HG03565 (cell line): ENCODE results near the gene SACM1L.
"Not testable (repeated sequence)": the region's sequence is repeated elsewhere in the genome, so short reads cannot be mapped to it uniquely, and the experiment has no call there.

Experiments used
- ATAC-seq: cut with Tn5 transposase; IDR thresholded peaks from one replicate; pipeline ENCODE4 v1.9.1; 2021; ENCODE audit warnings: mild to moderate bottlenecking, moderate library complexity; ENCODE audit not compliant: unreplicated experiment

The SACM1L gene

DNA sequence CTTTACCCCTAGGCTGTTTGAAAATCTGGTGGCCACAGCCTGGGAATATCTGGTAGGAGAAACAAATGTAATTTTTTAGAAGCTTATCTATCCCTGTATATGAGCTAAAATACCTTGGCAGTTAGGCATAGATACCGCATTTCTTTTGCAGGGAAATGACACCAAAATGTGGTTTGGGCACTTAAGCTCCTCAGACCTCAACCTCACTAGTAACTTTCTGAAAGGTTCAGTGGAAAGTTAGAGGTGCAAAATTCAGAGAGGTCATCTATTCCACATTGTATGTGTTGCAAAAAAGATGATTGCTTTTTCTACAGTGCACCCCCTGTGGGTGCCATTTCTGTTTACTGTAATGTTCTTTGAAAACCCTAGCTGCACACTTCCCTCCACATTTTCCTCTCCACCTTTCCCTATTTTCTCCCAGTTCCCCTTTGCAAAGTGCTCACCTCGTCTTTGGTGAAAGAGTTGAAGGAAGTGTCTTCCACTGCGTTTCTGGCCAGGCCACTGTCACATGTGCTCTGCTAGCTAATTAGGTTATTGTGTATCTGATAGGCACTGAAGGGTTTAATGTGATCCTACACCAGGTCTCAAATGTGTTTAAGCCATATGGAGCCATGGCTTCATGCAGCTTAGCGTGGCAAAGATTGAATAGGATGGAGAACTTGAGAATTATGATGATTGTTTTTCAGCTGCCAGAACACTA is 1.3 kb downstream of the SACM1L start:
- no peak for ATAC-seq

DNA sequence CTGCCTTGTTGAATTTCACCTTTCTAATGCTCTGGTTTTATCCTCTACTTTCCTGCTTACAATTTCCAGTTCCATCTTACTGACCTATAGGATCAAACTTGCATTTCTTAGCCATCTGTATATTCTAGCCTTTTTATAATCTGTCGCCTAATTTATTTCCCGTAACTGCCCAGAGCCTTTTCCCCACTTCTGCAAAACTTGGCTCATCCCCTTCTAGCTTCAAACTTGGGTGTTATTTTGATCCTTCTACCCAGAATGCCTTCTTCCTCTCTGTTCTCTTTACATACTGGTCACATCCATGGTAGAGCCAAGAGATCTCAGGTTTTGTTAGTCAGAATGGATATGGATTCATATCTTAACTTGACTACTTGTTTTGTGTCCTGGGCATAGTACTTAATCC is 2.6 kb downstream of the SACM1L start:
- ATAC-seq = no peak

- ATAC-seq = no peak
Observed at GRCh38 chr3:45692866-45693265, 3.7 kb downstream of the SACM1L start.

- peak; percentile 27 for ATAC-seq
Observed at GRCh38 chr3:45693941-45694521, 4.8 kb downstream of the SACM1L start.

- not testable (repeated sequence) for ATAC-seq
Observed at GRCh38 chr3:45695166-45695565, 6.0 kb downstream of the SACM1L start.

DNA sequence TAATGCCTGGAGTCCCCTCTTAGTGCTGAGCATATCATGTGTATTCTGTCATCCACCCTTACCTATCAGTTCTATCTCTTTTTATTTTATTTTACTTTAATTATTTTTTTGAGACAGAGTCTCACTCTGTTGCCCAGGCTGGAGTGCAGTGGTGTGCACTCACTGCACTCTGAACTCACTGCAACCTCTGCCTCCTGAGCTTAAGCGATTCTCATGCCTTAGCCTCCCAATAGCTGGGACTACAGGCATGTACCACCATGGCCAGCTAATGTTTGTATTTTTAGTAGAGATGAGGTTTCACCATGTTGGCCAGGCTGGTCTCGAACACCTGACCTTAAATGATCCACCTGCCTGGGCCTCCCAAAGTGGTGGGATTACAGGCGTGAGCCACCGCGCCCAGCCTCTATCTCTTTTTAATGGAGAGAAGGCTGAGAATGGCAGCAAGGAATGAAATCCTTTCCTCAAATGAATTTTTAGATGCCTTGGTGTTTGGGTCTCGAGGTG is 11.4 kb downstream of the SACM1L start:
- no peak for ATAC-seq

DNA sequence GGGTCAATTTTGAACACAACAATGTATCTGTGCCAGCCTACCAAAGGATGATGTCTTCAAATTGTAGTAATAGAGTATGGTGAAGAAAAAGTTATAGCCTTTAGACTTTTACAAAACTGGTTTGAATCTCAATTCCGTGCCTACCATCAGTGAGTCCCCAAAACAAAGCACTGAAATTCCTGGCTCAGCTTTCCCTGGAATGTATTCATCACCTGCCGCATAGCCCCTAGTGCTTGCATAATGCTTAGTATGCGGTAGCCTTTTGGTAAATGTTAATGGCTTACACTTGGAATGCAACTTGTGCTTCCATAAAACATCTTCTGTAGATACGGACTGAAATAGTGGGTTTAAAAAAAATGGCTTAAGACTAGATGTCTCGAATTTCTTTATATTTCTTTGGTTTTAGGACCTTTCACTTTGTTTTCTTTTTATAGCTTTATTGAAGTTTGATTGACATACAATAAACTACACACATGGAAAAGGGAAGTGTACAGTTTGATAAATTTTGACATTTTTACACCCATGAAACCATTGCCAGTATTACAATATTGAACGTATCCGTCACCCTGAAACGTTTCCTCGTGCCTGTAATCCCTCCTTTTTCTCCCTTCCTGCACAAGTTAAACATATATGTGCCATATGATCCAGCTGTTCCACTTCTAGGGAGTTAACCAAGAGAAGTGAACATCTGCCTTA is 12.1 kb downstream of the SACM1L start:
- ATAC-seq = no peak

DNA sequence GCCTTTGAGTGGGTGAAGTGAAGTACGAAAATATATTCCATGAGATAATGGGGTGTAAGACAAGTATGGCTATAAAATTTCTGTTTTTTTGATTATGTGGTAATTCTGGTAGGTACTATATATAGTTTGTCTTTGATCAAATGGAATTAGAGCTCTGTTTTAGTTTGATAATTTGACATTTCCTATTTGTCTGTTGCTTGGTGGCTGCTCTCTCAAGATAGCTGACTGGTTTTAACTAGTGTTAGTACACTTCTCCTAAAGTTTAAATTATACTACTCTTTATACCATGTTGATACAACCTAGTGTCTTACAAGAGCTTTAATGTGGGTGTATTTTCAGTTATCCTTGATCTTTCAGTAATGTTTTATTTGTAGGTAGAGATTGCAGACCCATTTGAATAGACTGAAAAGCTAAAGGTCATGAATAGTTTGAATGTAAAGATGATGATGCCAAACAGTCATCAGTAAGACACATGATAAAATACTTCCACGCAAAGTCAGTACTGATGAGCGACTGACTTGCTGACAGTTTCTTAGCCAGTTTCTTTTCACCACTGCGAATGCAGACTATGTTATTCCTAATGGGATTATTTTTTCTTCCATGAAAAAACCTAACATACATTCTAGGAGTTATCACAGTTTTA is 15.2 kb downstream of the SACM1L start:
- ATAC-seq = no peak

DNA sequence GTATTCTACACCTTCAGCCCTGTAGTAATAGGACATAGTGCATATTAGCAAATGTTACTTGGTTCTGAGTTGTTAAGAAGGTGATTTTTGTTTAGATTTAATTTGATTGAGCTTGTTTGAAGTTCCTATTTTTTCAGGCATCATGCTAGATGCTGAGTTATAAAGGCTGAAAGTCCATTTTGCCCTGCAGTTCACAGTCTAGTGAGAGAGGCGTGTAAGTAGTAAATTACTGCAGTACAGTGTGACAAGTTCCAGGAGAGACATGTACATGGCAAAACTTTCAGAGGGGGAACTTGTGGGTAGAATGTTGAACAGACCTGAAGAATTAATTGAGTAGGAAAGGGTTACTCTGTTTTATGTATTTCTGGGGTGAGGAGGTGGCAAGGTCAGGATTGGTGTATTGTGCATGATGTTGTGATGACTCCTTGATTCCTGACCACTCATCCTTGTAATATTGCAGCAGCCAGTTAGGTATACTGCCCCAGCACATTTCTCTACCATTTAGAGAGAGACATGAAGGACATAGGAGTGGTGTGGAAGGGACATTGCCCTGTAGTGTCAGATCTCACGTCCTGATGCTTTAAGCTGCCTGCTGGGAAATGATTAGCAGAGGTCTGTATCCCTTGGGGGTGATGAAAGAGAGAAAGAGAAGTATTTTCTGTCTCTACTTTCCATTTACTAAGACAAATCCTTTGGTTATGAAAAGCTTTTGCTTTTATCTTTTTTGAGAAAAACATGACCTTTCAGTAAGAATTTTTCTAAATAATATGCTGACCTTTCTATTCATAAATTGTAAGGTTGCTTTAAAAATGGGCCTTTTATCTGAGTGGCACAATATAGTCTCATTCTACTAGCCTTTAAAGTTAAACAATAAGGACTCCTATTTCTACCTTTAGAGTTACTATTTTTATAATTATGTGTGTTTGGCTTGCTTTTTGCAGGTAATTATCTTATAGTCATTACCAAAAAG is 16.9 kb downstream of the SACM1L start:
- no peak for ATAC-seq

DNA sequence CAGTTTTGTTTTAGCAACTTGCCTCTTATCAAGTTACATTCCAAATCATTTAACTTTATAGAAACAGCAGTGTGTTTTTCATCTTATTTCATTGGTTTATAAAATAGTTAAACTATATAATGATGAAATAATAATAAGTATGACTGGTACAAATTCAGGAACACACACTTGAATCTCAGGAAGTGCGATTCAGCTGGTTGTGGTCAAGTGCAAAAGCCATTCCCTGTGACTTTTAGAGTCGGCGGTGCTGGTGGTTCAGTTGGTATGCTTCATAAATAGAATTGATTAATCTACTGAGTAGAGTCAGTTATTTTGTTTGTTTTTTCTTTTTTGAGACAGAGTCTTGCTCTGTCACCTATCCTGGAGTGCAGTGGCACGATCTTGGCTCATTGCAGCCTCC is 22.7 kb downstream of the SACM1L start:
- ATAC-seq = no peak

DNA sequence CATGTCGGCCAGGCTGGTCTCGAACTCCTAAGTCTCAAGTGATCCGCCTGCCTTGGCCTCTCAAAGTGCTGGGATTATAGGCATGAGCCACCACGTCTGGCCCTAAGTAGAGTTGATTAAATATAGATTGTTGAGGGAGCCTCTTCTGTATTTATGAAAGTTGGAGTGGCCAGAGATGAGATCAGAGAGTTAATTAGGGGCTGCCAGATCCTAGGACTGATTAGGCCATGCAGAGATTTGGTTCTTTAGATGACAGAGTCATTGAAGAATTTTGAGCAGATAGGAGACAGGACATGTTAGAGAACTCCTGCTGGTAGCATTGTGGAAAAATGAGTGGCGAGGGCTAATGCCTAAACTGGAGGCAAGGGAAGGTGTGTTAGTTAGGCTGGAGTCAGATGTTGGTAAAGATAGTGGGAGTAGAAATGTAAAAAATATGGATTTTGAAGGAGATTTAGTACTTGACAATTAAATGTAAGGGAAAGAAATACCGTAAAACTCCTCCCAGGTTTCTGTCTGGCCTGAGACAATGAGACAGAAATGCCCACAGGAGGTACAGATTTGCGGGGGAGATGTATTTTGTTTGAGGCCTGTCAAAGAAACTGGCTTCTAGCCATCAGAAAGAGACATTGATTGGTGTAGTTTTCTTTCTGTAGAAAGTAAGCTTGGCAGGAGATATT is 23.4 kb downstream of the SACM1L start:
- no peak for ATAC-seq

- ATAC-seq = no peak
Observed at GRCh38 chr3:45715945-45716344, 26.7 kb downstream of the SACM1L start.

GRCh38 chr3:45716790-45717336 is 27.7 kb downstream of the SACM1L start:
- ATAC-seq = no peak

DNA sequence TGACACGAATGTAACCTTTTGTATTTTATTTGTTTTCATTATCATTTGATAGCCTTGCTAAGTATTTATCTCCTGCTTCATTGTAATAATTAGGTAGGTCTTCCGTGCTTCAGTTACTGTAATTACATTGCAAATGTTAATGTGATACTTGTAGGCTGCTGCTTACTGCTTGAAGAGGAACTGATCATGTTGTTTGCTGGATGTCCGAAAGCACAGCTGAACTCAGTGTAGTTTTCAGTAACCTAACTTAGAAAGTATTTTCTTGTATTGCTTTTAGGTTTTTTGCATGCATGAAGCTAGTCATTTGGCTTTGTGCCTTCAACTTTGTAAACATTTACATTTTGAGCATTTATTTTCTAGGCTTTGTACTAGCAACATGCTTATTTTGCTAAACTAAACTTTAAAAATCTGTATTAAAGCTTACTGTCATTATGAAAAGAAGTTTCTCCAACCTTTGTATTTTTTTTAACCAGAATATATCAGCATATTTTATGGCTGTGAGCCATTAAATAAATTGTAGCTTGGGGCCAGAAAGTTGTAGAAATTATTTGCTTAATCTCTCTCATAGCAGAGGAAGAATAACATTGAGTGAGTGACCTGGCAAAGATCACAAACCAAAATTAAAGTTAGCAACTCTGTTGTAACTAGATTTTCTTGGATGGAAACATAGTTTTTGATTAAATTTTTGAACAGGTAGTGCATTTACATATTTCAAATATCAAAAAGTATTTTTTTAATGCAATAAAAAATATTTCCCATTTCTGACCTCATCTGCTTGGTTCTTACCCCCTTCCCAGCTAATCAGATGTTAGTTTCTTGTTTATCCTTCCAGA is 30.7 kb downstream of the SACM1L start:
- ATAC-seq = no peak

GRCh38 chr3:45724911-45725310 is 35.7 kb downstream of the SACM1L start:
- no peak for ATAC-seq

DNA sequence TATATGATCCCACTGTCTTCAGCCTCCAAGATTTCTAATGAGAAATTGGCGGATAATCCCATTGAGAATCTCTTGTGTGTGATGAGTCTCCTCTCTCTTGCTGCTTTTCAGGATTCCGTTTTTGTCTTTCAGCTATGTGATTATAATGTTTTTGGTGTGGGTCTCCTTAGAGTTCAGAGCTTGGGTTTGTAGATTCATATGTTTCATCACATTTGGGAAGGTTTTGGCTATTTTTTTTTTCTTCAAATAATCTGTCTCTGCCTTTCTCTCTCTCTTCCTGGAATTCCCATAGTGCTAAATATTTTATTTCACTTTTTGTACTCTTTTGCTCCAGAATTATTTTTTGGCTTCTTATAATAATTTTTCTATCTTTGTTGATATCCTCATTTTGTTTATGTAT is 40.4 kb downstream of the SACM1L start:
- no peak for ATAC-seq

GRCh38 chr3:45730409-45731154 is 41.4 kb downstream of the SACM1L start:
- peak; percentile 69 for ATAC-seq

DNA sequence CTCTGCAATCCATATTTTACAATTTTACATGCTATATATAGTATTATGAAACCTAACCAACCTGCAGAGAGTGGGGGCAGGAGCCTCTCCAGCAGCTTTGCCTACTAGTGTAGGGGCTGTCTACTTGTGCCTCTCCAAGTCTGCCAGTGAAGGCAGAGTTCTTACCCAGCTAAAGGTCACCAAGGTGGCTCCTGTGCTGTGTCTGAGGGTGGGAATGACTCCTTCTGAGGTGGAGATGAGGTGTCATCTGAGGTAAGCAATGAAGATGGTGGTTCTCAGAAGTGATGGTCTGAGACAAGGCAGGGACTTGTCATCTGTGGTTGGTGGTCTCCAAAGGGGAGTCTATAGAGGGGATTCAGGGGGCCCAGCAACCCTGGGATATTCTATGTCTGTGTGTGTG is 47.5 kb downstream of the SACM1L start:
- ATAC-seq = no peak
